ENCODE measurements around the gene TAB2. TPM values are rescaled to one million over a fixed set of nuclear protein-coding genes. Genes with fewer than 3 reads are reported as not detected.

Gene TAB2
- total RNA-seq, result 11.9 and 23.2 TPM in 2 replicates

DNA sequence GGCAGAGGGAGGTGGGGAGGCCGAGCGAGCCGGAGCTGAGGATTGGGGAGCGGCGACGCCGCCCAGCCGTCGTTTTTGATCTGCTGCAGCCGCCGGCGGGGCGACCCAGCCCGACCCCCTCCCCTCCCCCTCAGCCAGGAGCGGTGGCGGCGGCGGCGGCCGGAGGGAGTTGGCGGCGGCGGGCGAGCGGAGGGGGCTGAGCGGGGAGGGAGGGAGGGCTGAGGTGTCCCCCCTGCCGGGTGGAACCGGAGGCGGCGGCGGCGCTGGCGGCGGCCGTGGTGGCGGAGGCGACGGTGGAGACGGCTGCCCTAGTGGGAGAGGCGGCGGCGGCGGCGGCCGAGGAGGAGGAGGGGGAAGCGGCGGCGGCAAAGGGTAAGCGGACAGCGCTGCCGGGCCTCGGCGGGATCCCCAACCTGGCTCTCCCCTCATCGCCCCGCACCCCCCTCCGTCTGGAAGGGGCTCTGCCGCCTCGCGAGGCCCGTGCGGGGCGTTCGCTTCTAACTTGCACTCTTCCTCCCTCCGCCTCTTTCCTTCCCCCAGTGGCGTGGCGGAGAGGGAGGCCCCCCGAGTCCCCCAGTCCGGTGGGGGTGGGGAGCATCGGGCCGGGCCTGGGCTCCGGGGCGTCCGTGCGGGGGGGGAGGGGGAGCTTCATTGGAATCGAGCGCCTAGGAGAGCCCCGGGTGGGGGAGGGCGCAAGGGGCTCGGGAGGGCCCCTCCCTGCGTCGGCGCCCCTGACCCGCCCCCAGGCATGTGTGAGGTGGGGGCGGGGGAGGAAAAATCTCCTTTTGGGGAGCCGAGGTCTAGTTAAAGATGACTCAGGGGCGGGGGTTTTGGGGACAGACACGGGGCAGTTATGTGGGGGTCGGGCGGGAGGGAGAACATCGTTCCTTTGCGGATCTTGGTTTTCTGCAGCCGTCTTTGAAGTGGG lies at the start of gene TAB2:
Gene TAB2, plus strand, starts transcription at position 69 of the 928 bp plus-strand sequence. CDS start 52,286 bp downstream, outside the sequence.

GRCh38 chr6:149400050-149400449 lies 82.5 kb downstream of the TAB2 start, which contains the start of gene SUMO4:
TSS of gene SUMO4 (plus strand) at chr6:149400262. CDS start at chr6:149400392, 130 bp downstream.

Other genes starting within 250 kb of the TAB2 start
- 0.16 TPM in 1 of 2 replicates, not detected in the other for gene SUMO4, start 82.5 kb downstream of the TAB2 start, total RNA-seq
- 1.6 TPM in 1 of 2 replicates, not detected in the other for gene ZC3H12D, start 167.3 kb downstream of the TAB2 start, total RNA-seq
- 19.0 and 22.8 TPM in 2 replicates for gene PPIL4, start 228.3 kb downstream of the TAB2 start, total RNA-seq
- gene GINM1, start 248.7 kb downstream of the TAB2 start, total RNA-seq, result 76.9 and 80.8 TPM in 2 replicates

All from cardiac atrium fibroblast (primary cell).